Fibroblast of lung (primary cell): ENCODE results near the gene TIMM8A. TPM values are rescaled to one million over a fixed set of nuclear protein-coding genes. Genes with fewer than 3 reads are reported as not detected.

ENCODE experiments used
- DNase-seq, 2 donors: peaks; one replicate each; pipeline versions ENCODE4 v3.0.0 to v3.0.0-alpha.2; 2010; ENCODE audit warnings: low read depth in 2 of 2
- H2AFZ ChIP-seq: 2 replicates; pipeline ENCODE4 v1.5.1; 2012; ENCODE audit warnings: low read length, control low read depth, inconsistent platforms
- H3K27ac ChIP-seq: 2 replicates; pipeline ENCODE4 v1.5.1; 2011; ENCODE audit warnings: low read length, control low read depth; ENCODE audit not compliant: insufficient read depth
- H3K27me3 ChIP-seq: 2 replicates; pipeline ENCODE4 v1.5.1; 2011; ENCODE audit warnings: mild to moderate bottlenecking, low read length; ENCODE audit not compliant: control insufficient read depth, insufficient read depth
- H3K36me3 ChIP-seq: 2 replicates; pipeline ENCODE4 v1.5.1; 2011; ENCODE audit warnings: low read length; ENCODE audit not compliant: control insufficient read depth, insufficient read depth
- H3K4me1 ChIP-seq: 2 replicates; pipeline ENCODE4 v1.5.1; 2011; ENCODE audit warnings: low read length; ENCODE audit not compliant: control insufficient read depth, insufficient read depth; ENCODE audit errors: extremely low read depth
- H3K4me2 ChIP-seq: 2 replicates; pipeline ENCODE4 v1.5.1; 2011; ENCODE audit warnings: low read length, control low read depth; ENCODE audit not compliant: insufficient read depth; ENCODE audit errors: extremely low read depth
- H3K4me3 ChIP-seq, 4 experiments: fragments of 200-600 bp in 1 of 4; sonication (generic) in 1 of 4; replicated peaks in 1 of 4; 2 replicates each; pipeline ENCODE4 v1.5.1; 2011 to 2016; ENCODE audit warnings: low read length in 4 of 4, low read depth in 3 of 4, mild to moderate bottlenecking in 3 of 4, control low read depth in 2 of 4, inconsistent platforms in 1 of 4, mixed read lengths in 1 of 4; ENCODE audit not compliant: insufficient read depth in 1 of 4; ENCODE audit errors: control extremely low read depth in 1 of 4
- H3K79me2 ChIP-seq: 2 replicates; pipeline ENCODE4 v1.5.1; 2012; ENCODE audit warnings: mild to moderate bottlenecking, low read length, inconsistent platforms; ENCODE audit not compliant: control insufficient read depth, insufficient read depth
- H3K9ac ChIP-seq: 2 replicates; pipeline ENCODE4 v1.5.1; 2011; ENCODE audit warnings: mild to moderate bottlenecking, low read length, control low read depth; ENCODE audit not compliant: insufficient read depth
- H3K9me3 ChIP-seq: 2 replicates; pipeline ENCODE4 v1.5.1; 2012; ENCODE audit warnings: low read depth, low read length; ENCODE audit not compliant: control insufficient read depth, insufficient read depth
- H4K20me1 ChIP-seq: 2 replicates; pipeline ENCODE4 v1.5.1; 2011; ENCODE audit warnings: low read length; ENCODE audit not compliant: control insufficient read depth, insufficient read depth; ENCODE audit errors: extremely low read depth
- CTCF ChIP-seq, 2 donors: IDR thresholded peaks in 1 of 2; conservative IDR thresholded peaks in 1 of 2; 1 replicate in 1 of 2; 2 replicates in 1 of 2; pipeline ENCODE4 v1.5.1; 2011 to 2012; ENCODE audit warnings: low read length in 2 of 2, control low read depth in 1 of 2, inconsistent platforms in 1 of 2, low read depth in 1 of 2, mild to moderate bottlenecking in 1 of 2
- EZH2 ChIP-seq: IDR thresholded peaks from 2 replicates; pipeline ENCODE4 v1.5.1; 2012; ENCODE audit warnings: low read length, control low read depth, mild to moderate bottlenecking; ENCODE audit errors: missing control alignments
- polyA plus RNA-seq, 2 donors: library from polyadenylated mRNA; depleted of rRNA in 1 of 2; stranded (reverse) in 1 of 2; unstranded in 1 of 2; fragments of >200 nt; gene quantifications; 2 replicates each; pipeline ENCODE4 v1.2.1, GENCODE V29; 2011 to 2012; ENCODE audit warnings: missing spikeins in 1 of 2
- total RNA-seq: library from RNA; depleted of rRNA; stranded (reverse); fragments of >200 nt; gene quantifications from 2 replicates; pipeline ENCODE4 v1.2.1, GENCODE V29; 2014

The TIMM8A gene
- total and polyA plus RNA-seq, 2 donors (not counting 1 experiment from before 2014, with no cell fraction given), result 3.0 to 7.7 TPM

DNA sequence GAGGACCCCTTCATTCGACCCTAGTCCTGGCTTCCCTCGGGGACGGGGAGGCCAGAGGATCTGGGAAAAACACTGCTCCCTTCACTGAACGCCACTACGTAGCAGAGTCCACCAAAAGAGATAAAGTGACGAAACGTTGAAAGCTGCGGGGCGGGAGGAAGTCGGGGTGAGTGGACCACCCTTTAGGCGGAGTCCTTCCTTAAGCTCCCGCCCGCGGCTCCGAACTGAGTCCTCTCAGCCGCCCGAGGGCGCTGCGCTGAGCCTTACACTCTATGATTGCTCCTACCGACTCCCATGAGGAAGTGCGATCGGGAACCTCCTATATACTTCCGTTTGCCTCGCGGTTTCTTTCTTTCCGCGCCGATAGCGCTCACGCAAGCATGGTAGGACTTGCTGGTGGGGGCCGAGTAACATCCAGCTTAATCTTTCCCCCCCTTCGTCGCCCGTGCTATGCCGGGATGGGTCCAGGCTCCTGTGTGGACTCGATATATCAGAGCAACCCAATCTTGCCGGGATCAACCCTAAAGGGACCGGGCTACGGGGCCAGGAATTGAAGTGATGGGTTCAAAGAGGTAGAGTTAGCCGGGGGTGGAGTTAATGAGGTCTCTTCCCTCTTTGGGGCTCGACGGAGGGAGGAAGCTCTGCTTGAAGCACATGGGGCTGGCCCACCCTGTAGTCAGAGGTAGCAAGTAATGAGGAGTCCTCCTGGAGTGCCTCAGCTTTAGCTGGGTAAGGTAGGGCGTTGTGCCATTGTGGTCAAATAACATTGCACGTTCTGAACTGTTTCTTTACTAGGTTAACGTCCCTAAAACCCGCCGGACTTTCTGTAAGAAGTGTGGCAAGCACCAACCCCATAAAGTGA is 42.4 kb upstream of the TIMM8A start, which contains the start of gene RPL36A:
Gene RPL36A (plus strand): TSS at position 348 of the 862 bp plus-strand sequence. CDS start 33 bp downstream, at position 381.
- Histone ChIP-seq H2AFZ (peak within 1 kb of the TSS; percentile 95), H3K9ac (peak within 1 kb of the TSS; percentile 55), H3K9me3 (no peaks in the 10 kb centered on the region), H3K4me2 (peak within 1 kb of the TSS; percentile 87), H3K4me1 (no peaks in the 10 kb centered on the region), H3K79me2 (peaks cover 18% of the 10 kb centered on the region), H3K36me3 (no peaks in the 10 kb centered on the region), H3K27ac (peak within 1 kb of the TSS; percentile 75), H4K20me1 (no peaks in the 10 kb centered on the region), H3K4me3 (peak within 1 kb of the TSS; percentile 62 to 95 (median 72)), H3K27me3 (no peaks in the 10 kb centered on the region)
- DNase-seq, result peak; percentile 90 to 92
- TF ChIP-seq CTCF (conservative IDR thresholded peaks at IDR 0.05 in 1 of 2, IDR thresholded peaks at IDR 0.05 in 1 of 2; ENCODE audit: low read depth in 1 of 2, low read length in 2 of 2) (peak; percentile 64 to 71), EZH2 (no peak)

GRCh38 chrX:101388604-101389003 is 40.1 kb upstream of the TIMM8A start:
- no peak overlapping the region for H3K4me2 ChIP-seq
- H3K27ac ChIP-seq, result no peak overlapping the region
- TF ChIP-seq EZH2 (no peak), CTCF (conservative IDR thresholded peaks at IDR 0.05 in 1 of 2, IDR thresholded peaks at IDR 0.05 in 1 of 2; ENCODE audit: low read depth in 1 of 2, low read length in 2 of 2) (no peak)
- no peak overlapping the region for H3K9ac ChIP-seq
- H3K36me3 ChIP-seq, result no peaks in the 10 kb centered on the region
- H3K9me3 ChIP-seq, result no peaks in the 10 kb centered on the region
- no peak for DNase-seq
- H3K4me3 ChIP-seq, result no peak overlapping the region
- H3K79me2 ChIP-seq, result peaks cover 18% of the 10 kb centered on the region
- H4K20me1 ChIP-seq, result no peaks in the 10 kb centered on the region
- H3K27me3 ChIP-seq, result no peaks in the 10 kb centered on the region
- no peak overlapping the region for H2AFZ ChIP-seq
- no peaks in the 10 kb centered on the region for H3K4me1 ChIP-seq

GRCh38 chrX:101386542-101386885 is 38.0 kb upstream of the TIMM8A start:
- H3K4me2 ChIP-seq, result no peak overlapping the region
- no peak for DNase-seq
- H3K9ac ChIP-seq, result no peak overlapping the region
- no peaks in the 10 kb centered on the region for H3K36me3 ChIP-seq
- no peak overlapping the region for H2AFZ ChIP-seq
- H4K20me1 ChIP-seq, result no peaks in the 10 kb centered on the region
- H3K79me2 ChIP-seq, result peaks cover 6% of the 10 kb centered on the region
- H3K27ac ChIP-seq, result no peak overlapping the region
- H3K4me1 ChIP-seq, result no peaks in the 10 kb centered on the region
- H3K4me3 ChIP-seq, result no peak overlapping the region
- H3K27me3 ChIP-seq, result no peaks in the 10 kb centered on the region
- no peaks in the 10 kb centered on the region for H3K9me3 ChIP-seq
- TF ChIP-seq EZH2, result no peak
- no peak for TF ChIP-seq CTCF (conservative IDR thresholded peaks at IDR 0.05 in 1 of 2, IDR thresholded peaks at IDR 0.05 in 1 of 2; ENCODE audit: low read depth in 1 of 2, low read length in 2 of 2)
